MM.1S (cell line): ENCODE results near the gene ZKSCAN1.

ENCODE experiments used
- DNase-seq: peaks from one replicate; pipeline ENCODE4 v3.0.0-alpha.2; 2015
- H2AFZ ChIP-seq: fragments of 300-600 bp; sonication (generic); 2 replicates; pipeline ENCODE4 v1.6.0; 2016; ENCODE audit warnings: antibody characterized with exemption, low read length
- H3F3A ChIP-seq: fragments of 300-600 bp; sonication (generic); 2 replicates; pipeline ENCODE4 v1.6.1; 2016; ENCODE audit warnings: mild to moderate bottlenecking, antibody characterized with exemption, low read length, moderate library complexity, mixed read lengths; ENCODE audit not compliant: insufficient read depth
- H3K27ac ChIP-seq: fragments of 300-600 bp; sonication (generic); 2 replicates; pipeline ENCODE4 v1.5.1; 2016; ENCODE audit warnings: mild to moderate bottlenecking, low read length
- H3K27me3 ChIP-seq: fragments of 300-600 bp; sonication (generic); replicated peaks from 2 replicates; pipeline ENCODE4 v1.6.0; 2016; ENCODE audit warnings: low read length; ENCODE audit not compliant: insufficient read depth
- H3K36me3 ChIP-seq: fragments of 300-600 bp; sonication (generic); replicated peaks from 2 replicates; pipeline ENCODE4 v1.6.1; 2016; ENCODE audit warnings: mild to moderate bottlenecking, low read length, mixed read lengths; ENCODE audit not compliant: insufficient read depth
- H3K4me1 ChIP-seq: fragments of 300-600 bp; sonication (generic); 2 replicates; pipeline ENCODE4 v1.6.1; 2016; ENCODE audit warnings: low read length, mixed read lengths
- H3K4me2 ChIP-seq: fragments of 300-600 bp; sonication (generic); 2 replicates; pipeline ENCODE4 v1.6.0; 2016; ENCODE audit warnings: low read depth, low read length
- H3K4me3 ChIP-seq: fragments of 300-600 bp; sonication (generic); 2 replicates; pipeline ENCODE4 v1.5.1; 2016; ENCODE audit warnings: low read length, mixed read lengths
- H3K79me2 ChIP-seq: fragments of 300-600 bp; sonication (generic); 2 replicates; pipeline ENCODE4 v1.6.1; 2016; ENCODE audit warnings: mixed run types, low read length, mixed read lengths
- H3K9ac ChIP-seq: fragments of 300-600 bp; sonication (generic); 2 replicates; pipeline ENCODE4 v1.6.1; 2016; ENCODE audit warnings: low read length, mixed read lengths
- H3K9me2 ChIP-seq: fragments of 300-600 bp; sonication (generic); replicated peaks from 2 replicates; pipeline ENCODE4 v1.6.1; 2016; ENCODE audit warnings: mild to moderate bottlenecking, low read length, mixed read lengths; ENCODE audit not compliant: insufficient read depth
- H3K9me3 ChIP-seq: fragments of 300-600 bp; sonication (generic); replicated peaks from 2 replicates; pipeline ENCODE4 v1.6.1; 2016; ENCODE audit warnings: mild to moderate bottlenecking, low read length, mixed read lengths; ENCODE audit not compliant: insufficient read depth
- H4K20me1 ChIP-seq: fragments of 300-600 bp; sonication (generic); 2 replicates; pipeline ENCODE4 v1.6.1; 2016; ENCODE audit warnings: mild to moderate bottlenecking, low read length, moderate library complexity, mixed read lengths; ENCODE audit not compliant: insufficient read depth
- EZH2 ChIP-seq: fragments of 300-600 bp; sonication (generic); optimal IDR thresholded peaks from 2 replicates; pipeline ENCODE3; 2017; ENCODE audit warnings: low read depth, mild to moderate bottlenecking, antibody characterized with exemption, low read length, mixed read lengths
- EZH2phosphoT487 ChIP-seq: fragments of 300-600 bp; sonication (generic); IDR thresholded peaks from 2 replicates; pipeline ENCODE4 v1.6.1; 2018; ENCODE audit warnings: antibody characterized with exemption, low read length
- TF ChIP-seq, protein P1 (sequence below): fragments of 300-600 bp; sonication (generic); IDR thresholded peaks from 2 replicates; pipeline ENCODE4 v1.5.1; 2016; ENCODE audit warnings: antibody characterized with exemption, low read length, mixed read lengths

The ZKSCAN1 gene

DNA sequence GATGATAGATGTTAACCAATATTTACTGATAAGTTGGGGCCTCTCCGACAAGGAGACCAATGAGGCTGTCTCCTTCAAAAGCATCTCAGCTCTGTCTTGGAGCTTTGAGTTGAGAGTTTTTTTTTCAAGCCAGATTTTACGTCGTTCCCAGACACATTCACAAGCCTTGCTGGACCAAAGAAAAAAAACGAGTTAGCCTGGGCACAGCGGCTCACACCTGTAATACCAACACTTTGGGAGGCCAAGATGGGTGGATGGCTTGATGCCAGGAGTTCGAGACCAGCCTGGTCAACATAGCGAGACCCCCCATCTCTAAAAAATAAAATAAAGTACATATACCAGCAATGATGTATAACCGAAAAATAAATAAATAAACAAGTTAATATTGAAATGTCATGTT, 20.6 kb upstream of the ZKSCAN1 start:
- peaks cover 25% of the 10 kb centered on the region for H3K27me3 ChIP-seq
- no peak overlapping the region for H3K4me3 ChIP-seq
- H3F3A ChIP-seq = 0 out of 2 replicates have a peak, but pooled peaks cover 4% of the 10 kb centered on the region
- H3K9me3 ChIP-seq = no peaks in the 10 kb centered on the region
- H3K36me3 ChIP-seq = no peaks in the 10 kb centered on the region
- no peak overlapping the region for H3K27ac ChIP-seq
- TF ChIP-seq EZH2 = no peak
- no peak for TF ChIP-seq EZH2phosphoT487
- TF ChIP-seq, protein P1, sequence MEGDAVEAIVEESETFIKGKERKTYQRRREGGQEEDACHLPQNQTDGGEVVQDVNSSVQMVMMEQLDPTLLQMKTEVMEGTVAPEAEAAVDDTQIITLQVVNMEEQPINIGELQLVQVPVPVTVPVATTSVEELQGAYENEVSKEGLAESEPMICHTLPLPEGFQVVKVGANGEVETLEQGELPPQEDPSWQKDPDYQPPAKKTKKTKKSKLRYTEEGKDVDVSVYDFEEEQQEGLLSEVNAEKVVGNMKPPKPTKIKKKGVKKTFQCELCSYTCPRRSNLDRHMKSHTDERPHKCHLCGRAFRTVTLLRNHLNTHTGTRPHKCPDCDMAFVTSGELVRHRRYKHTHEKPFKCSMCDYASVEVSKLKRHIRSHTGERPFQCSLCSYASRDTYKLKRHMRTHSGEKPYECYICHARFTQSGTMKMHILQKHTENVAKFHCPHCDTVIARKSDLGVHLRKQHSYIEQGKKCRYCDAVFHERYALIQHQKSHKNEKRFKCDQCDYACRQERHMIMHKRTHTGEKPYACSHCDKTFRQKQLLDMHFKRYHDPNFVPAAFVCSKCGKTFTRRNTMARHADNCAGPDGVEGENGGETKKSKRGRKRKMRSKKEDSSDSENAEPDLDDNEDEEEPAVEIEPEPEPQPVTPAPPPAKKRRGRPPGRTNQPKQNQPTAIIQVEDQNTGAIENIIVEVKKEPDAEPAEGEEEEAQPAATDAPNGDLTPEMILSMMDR = no peak
- no peaks in the 10 kb centered on the region for H3K79me2 ChIP-seq
- H3K9me2 ChIP-seq = no peaks in the 10 kb centered on the region
- H2AFZ ChIP-seq = peak overlapping the region; percentile 22
- H3K9ac ChIP-seq = no peak overlapping the region
- no peak for DNase-seq
- H3K4me2 ChIP-seq = peak overlapping the region; percentile 70; the same call in 1 of the 2 replicates
- H4K20me1 ChIP-seq = no peaks in the 10 kb centered on the region
- H3K4me1 ChIP-seq = no peaks in the 10 kb centered on the region

DNA sequence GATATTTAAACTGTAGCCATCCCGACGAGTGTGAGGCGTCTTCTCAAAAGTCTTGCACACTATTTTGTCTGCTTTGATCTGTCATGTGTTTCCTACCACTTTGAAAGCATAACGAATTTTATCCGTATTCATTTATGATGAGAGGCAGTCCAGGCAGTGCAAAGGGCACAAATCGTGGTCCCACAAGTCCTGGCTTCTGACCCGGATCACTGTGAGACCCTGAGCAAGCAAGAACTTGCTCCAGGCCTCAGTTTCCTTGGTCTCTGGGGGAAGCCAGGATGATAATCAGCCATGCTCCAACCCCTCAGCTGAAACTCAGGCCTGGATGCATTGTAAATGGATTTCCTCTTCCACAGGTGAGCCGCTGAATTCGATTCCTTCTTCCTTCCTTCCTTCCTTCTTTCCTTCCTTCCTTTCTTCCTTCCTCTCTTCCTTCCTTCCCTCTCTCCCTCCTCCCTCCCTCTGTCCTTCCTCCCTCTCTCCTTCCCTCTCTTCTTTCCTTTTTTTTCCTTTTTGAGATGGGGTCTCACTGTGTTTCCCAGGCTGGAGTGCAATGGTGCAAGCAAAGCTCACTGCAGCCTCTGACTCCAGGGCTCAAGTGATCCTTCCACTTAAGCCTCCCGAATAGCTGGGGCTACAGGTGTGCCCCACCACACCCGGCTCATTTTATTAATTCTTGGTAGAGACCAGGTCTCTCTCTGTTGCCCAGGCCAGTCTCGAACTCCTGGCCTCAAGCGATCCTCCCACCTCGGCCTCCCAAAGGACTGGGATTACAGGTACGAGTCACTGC, 18.4 kb upstream of the ZKSCAN1 start:
- H3K27ac ChIP-seq = no peak overlapping the region
- H3K9ac ChIP-seq = peak overlapping the region; percentile 27; the same call in 1 of the 2 replicates
- no peak for DNase-seq
- no peaks in the 10 kb centered on the region for H3K9me2 ChIP-seq
- no peaks in the 10 kb centered on the region for H3K4me1 ChIP-seq
- peaks cover 23% of the 10 kb centered on the region for H3K27me3 ChIP-seq
- 0 out of 2 replicates have a peak, but pooled peaks cover 4% of the 10 kb centered on the region for H3F3A ChIP-seq
- peak overlapping the region; percentile 89 for H2AFZ ChIP-seq
- H3K4me2 ChIP-seq = peak overlapping the region; percentile 59
- H3K36me3 ChIP-seq = no peaks in the 10 kb centered on the region
- no peaks in the 10 kb centered on the region for H3K79me2 ChIP-seq
- H3K9me3 ChIP-seq = no peaks in the 10 kb centered on the region
- H4K20me1 ChIP-seq = no peaks in the 10 kb centered on the region
- TF ChIP-seq, protein P1 = no peak
- H3K4me3 ChIP-seq = peak overlapping the region; percentile 43

DNA sequence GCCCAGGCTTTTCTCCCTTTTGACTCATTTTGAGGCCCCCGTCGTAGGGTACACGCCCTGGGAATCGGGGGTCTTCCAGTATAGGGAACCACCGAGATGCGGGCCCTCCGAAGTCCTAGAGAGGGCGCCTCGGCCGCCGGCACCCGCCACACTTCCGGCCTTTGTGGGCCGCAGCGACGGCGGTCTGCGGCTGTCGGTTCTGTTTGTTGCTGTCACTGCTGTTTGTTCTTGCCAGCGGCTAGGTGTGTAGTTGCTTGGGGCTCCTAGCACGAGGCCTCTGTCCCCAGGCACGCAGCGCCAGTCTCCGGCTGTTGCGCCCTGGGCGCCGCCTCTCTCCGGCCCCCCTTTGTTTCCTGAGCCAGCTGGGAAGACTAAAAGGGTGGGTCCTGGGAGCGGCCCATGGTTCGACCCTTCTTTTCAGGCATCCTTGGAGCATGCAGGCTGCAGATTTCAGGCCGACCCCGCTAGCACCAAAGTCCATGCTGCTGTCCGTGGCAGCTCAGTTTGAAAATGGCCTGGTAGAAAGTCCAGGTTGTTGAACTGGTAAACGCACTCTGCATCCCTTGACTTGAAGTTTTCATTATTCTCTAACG, 17.8 kb upstream of the ZKSCAN1 start:
- Histone ChIP-seq H3K4me3 (peak overlapping the region; percentile 43), H3K9me2 (no peaks in the 10 kb centered on the region), H3K27me3 (peaks cover 23% of the 10 kb centered on the region), H2AFZ (peak overlapping the region; percentile 89), H3K79me2 (no peaks in the 10 kb centered on the region), H3K9me3 (no peaks in the 10 kb centered on the region), H3K27ac (no peak overlapping the region), H3K36me3 (no peaks in the 10 kb centered on the region), H3K4me2 (peak overlapping the region; percentile 59; the same call in 1 of the 2 replicates), H3K9ac (peak overlapping the region; percentile 27; the same call in 1 of the 2 replicates), H3K4me1 (no peaks in the 10 kb centered on the region), H4K20me1 (no peaks in the 10 kb centered on the region), H3F3A (0 out of 2 replicates have a peak, but pooled peaks cover 4% of the 10 kb centered on the region)
- peak; percentile 10 for DNase-seq
- TF ChIP-seq EZH2 (no peak), EZH2phosphoT487 (no peak)
- TF ChIP-seq, protein P1 = no peak
